Vagina (tissue), 2 donors: Measurements from ENCODE around the gene LIN9.

Experiments
- POLR2AphosphoS5 ChIP-seq, 2 donors: sonication (generic); formaldehyde crosslinking; IDR thresholded peaks; one replicate each; pipeline ENCODE4 v1.9.0; 2017; ENCODE audit warnings: antibody characterized with exemption in 2 of 2, mild to moderate bottlenecking in 2 of 2, low read depth in 1 of 2; ENCODE audit not compliant: insufficient read depth in 1 of 2
- TF ChIP-seq, protein P1 (sequence below), 3 experiments: fragments of 450-650 bp in 2 of 3; fragments of 200-600 bp in 1 of 3; sonication (generic) in 1 of 3; IDR thresholded peaks; one replicate each; pipeline ENCODE4 v1.5.1; 2017 to 2019; ENCODE audit warnings: antibody characterized with exemption in 3 of 3, mild to moderate bottlenecking in 2 of 3, moderate library complexity in 2 of 3

DNA sequence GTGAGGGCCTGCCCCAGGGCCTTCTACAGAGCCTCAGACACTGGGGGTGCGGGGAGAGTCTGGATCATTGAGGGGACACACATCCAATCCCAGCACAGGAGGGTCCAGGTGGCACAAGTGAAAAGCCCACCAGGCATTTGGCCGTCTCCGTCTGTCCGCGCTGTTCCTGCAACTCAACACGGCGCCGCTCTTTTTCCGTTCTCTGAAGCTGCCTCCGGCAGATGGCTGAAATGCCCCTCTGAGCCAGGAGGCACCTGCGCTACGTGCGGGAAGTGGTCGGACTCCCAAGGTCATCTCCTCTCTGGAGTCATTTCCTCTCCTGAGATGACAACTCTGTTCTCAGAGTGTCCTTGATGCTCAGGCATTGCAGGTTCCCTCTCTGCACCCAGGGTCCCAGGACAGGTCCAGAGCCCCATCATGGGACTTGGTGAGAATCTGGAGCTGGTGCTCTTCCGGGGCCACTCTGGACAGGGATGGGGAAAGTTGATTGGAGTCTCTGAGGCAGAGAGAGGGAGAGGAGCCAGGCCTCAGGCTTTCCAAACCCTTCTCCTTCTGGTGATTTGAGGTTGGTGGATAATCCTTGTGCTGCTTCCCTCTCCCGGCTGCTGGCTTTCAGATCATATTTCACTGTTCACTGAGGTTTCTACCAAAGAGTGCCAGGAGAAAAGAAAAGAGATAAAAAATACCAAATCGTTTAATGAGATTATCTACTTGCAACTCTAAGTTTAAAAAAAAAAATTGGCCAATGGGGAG is 99.5 kb downstream of the LIN9 start:
- no peak for TF ChIP-seq POLR2AphosphoS5 (IDR thresholded peaks at IDR 0.05; ENCODE audit: insufficient read depth in 1 of 2, low read depth in 1 of 2)
- TF ChIP-seq, protein P1, sequence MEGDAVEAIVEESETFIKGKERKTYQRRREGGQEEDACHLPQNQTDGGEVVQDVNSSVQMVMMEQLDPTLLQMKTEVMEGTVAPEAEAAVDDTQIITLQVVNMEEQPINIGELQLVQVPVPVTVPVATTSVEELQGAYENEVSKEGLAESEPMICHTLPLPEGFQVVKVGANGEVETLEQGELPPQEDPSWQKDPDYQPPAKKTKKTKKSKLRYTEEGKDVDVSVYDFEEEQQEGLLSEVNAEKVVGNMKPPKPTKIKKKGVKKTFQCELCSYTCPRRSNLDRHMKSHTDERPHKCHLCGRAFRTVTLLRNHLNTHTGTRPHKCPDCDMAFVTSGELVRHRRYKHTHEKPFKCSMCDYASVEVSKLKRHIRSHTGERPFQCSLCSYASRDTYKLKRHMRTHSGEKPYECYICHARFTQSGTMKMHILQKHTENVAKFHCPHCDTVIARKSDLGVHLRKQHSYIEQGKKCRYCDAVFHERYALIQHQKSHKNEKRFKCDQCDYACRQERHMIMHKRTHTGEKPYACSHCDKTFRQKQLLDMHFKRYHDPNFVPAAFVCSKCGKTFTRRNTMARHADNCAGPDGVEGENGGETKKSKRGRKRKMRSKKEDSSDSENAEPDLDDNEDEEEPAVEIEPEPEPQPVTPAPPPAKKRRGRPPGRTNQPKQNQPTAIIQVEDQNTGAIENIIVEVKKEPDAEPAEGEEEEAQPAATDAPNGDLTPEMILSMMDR (IDR thresholded peaks at IDR 0.05) = no peak
